Measurements from ENCODE around the gene PKP4. TPM values are rescaled to one million over a fixed set of nuclear protein-coding genes. Genes with fewer than 3 reads are reported as not detected.

PKP4 gene
- total and polyA plus RNA-seq, 9 of the 15 experiments (the other 6 are each of a cell fraction or from before 2014, with no cell fraction given) = 24.6 to 99.1 (median 74.0) TPM

GRCh38 chr2:158579928-158580327 is 123.2 kb downstream of the PKP4 start (continued):
- TF ChIP-seq, protein P1, sequence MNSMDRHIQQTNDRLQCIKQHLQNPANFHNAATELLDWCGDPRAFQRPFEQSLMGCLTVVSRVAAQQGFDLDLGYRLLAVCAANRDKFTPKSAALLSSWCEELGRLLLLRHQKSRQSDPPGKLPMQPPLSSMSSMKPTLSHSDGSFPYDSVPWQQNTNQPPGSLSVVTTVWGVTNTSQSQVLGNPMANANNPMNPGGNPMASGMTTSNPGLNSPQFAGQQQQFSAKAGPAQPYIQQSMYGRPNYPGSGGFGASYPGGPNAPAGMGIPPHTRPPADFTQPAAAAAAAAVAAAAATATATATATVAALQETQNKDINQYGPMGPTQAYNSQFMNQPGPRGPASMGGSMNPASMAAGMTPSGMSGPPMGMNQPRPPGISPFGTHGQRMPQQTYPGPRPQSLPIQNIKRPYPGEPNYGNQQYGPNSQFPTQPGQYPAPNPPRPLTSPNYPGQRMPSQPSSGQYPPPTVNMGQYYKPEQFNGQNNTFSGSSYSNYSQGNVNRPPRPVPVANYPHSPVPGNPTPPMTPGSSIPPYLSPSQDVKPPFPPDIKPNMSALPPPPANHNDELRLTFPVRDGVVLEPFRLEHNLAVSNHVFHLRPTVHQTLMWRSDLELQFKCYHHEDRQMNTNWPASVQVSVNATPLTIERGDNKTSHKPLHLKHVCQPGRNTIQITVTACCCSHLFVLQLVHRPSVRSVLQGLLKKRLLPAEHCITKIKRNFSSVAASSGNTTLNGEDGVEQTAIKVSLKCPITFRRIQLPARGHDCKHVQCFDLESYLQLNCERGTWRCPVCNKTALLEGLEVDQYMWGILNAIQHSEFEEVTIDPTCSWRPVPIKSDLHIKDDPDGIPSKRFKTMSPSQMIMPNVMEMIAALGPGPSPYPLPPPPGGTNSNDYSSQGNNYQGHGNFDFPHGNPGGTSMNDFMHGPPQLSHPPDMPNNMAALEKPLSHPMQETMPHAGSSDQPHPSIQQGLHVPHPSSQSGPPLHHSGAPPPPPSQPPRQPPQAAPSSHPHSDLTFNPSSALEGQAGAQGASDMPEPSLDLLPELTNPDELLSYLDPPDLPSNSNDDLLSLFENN (IDR thresholded peaks at IDR 0.05; ENCODE audit: low read depth in 2 of 2, low read length in 2 of 2) = no peak
- TF ChIP-seq ESRRB (CRISPR knock-in tag; IDR thresholded peaks at IDR 0.05; ENCODE audit: borderline replicate concordance) = no peak
- no peak for TF ChIP-seq HSF4 (CRISPR knock-in tag; IDR thresholded peaks at IDR 0.05; ENCODE audit: borderline replicate concordance)
- TF ChIP-seq BCLAF1 (IDR thresholded peaks at IDR 0.05; ENCODE audit: borderline replicate concordance in 1 of 2, control insufficient read depth in 1 of 2, low read depth in 2 of 2, low read length in 1 of 2) = no peak
- no peak for TF ChIP-seq SMAD2 (IDR thresholded peaks at IDR 0.05; ENCODE audit: low read depth, low read length)
